Right lobe of liver (tissue), 6 donors: ENCODE data around the gene COL23A1. TPM values are rescaled to one million over a fixed set of nuclear protein-coding genes. Genes with fewer than 3 reads are reported as not detected.
A peak's percentile ranks its signal among the peaks of the same experiment; 100 is the strongest.

Experiments used
- ATAC-seq, 4 donors: fragments of 200-7000 bp; cut with Tn5 transposase; one replicate each; pipeline ENCODE4 v1.9.1; 2020; ENCODE audit warnings: mild to moderate bottlenecking in 4 of 4, moderate library complexity in 4 of 4
- DNase-seq, 3 donors: peaks; one replicate each; pipeline ENCODE4 v3.0.0-alpha.2; 2020
- H3K27ac ChIP-seq, 3 donors: fragments of 200-600 bp; one replicate each; pipeline ENCODE4 v1.8.0; 2022
- H3K27me3 ChIP-seq, 2 donors: fragments of 200-600 bp; one replicate each; pipeline ENCODE4 v1.8.0; 2022
- H3K36me3 ChIP-seq, 4 donors: fragments of 200-600 bp; sonication (generic) in 1 of 4; one replicate each; pipeline versions ENCODE4 v1.5.1 to v1.8.0; 2017 to 2022; ENCODE audit warnings: control low read depth in 1 of 4
- H3K4me1 ChIP-seq, 4 donors: fragments of 200-600 bp; sonication (generic) in 1 of 4; one replicate each; pipeline versions ENCODE4 v1.5.1 to v1.8.0; 2017 to 2022; ENCODE audit warnings: control low read depth in 1 of 4
- H3K4me3 ChIP-seq, 3 donors: fragments of 200-600 bp; one replicate each; pipeline ENCODE4 v1.8.0; 2022
- H3K9me3 ChIP-seq, 4 donors: fragments of 200-600 bp; sonication (generic) in 1 of 4; one replicate each; pipeline versions ENCODE4 v1.5.1 to v1.8.0; 2017 to 2022; ENCODE audit warnings: control low read depth in 1 of 4
- CTCF ChIP-seq, 4 donors: fragments of 200-600 bp in 3 of 4; fragments of 450-650 bp in 1 of 4; IDR thresholded peaks; one replicate each; pipeline versions ENCODE4 v1.5.1 to v1.8.0; 2016 to 2022; ENCODE audit warnings: antibody characterized with exemption in 4 of 4, mild to moderate bottlenecking in 2 of 4
- POLR2A ChIP-seq: fragments of 450-650 bp; IDR thresholded peaks from one replicate; pipeline ENCODE4 v1.6.1; 2017; ENCODE audit warnings: antibody characterized with exemption, mild to moderate bottlenecking
- WGBS: methylation state at CpG from one replicate; pipeline ENCODE4 v1.1.6; 2018; ENCODE audit warnings: low coverage, low lambda C conversion rate; ENCODE audit not compliant: insufficient coverage; ENCODE audit errors: missing lambda C conversion rate; 5-methylcytosine and 5-hydroxymethylcytosine counted together
- intact Hi-C, 2 donors: fragments of 100-400 bp; cut with DNase I; formaldehyde crosslinking; loops; one replicate each; pipeline versions ENCODE4 v1.11.2 to v1.14.1; 2022
- total RNA-seq, 6 experiments: library from RNA; depleted of rRNA in 2 of 6; stranded (reverse); fragments of >200 nt in 2 of 6; fragmentation: NEBNext Ultra II Directional in 3 of 6; extraction: Animal tissue kit (Norgen Biotek cat#: 25700) in 3 of 6; gene quantifications; one replicate each; pipeline versions ENCODE4 v1.1.0 to v1.2.4, GENCODE V29; 2016 to 2023
- donor health status: DM: no; HTN: yes; CAD: no.
- donor health status: DM: no; HTN: no; CAD: no.
- donor health status: DM: no; HTN: no; CAD: no.
- donor health status: DM: no; HTN: yes; CAD: no.
- donor health status: DM: no; HTN: yes; CAD: no.

Gene COL23A1
- total RNA-seq, 6 experiments from 2014 or later = 0.25 to 1.2 (median 0.50) TPM

- H3K27ac ChIP-seq = no peak overlapping the region
- peak in 1 of 3 donors; percentile 28 for DNase-seq
- no peak overlapping the region for H3K4me3 ChIP-seq
- peaks cover 0 to 12% (median 1%) of the 10 kb centered on the region in 4 donors for H3K4me1 ChIP-seq
- H3K36me3 ChIP-seq = no peaks in the 10 kb centered on the region
- no peaks in the 10 kb centered on the region for H3K27me3 ChIP-seq
- no peaks in the 10 kb centered on the region for H3K9me3 ChIP-seq
- TF ChIP-seq CTCF (IDR thresholded peaks at IDR 0.05) = no peak
- no peak for TF ChIP-seq POLR2A
- no peak for ATAC-seq
- 26% methylated on average over 3 of the region's 9 CpGs for WGBS
- intact Hi-C loops = no loop called here
Measured at GRCh38 chr5:178359738-178360137, 230.5 kb downstream of the COL23A1 start.

- 62% methylated on average over 5 of the region's 5 CpGs for WGBS
- ATAC-seq (no peak), DNase-seq (no peak)
- no peak for TF ChIP-seq POLR2A
- intact Hi-C loops = no loop called here
- peaks cover 0 to 12% (median 1%) of the 10 kb centered on the region in 4 donors for H3K4me1 ChIP-seq
- no peaks in the 10 kb centered on the region for H3K36me3 ChIP-seq
- H3K4me3 ChIP-seq = no peak overlapping the region
- no peaks in the 10 kb centered on the region for H3K27me3 ChIP-seq
- no peaks in the 10 kb centered on the region for H3K9me3 ChIP-seq
- H3K27ac ChIP-seq = no peak overlapping the region
Measured at GRCh38 chr5:178357678-178358077, 232.5 kb downstream of the COL23A1 start.

GRCh38 chr5:178357121-178357521 is 233.1 kb downstream of the COL23A1 start:
- intact Hi-C loops = no loop called here
- no peaks in the 10 kb centered on the region for H3K36me3 ChIP-seq
- H3K4me3 ChIP-seq = no peak overlapping the region
- whole genome bisulfite sequencing = 23% methylated on average over 6 of the region's 13 CpGs
- no peak overlapping the region for H3K27ac ChIP-seq
- TF ChIP-seq CTCF (IDR thresholded peaks at IDR 0.05) = no peak
- TF ChIP-seq POLR2A = no peak
- no peaks in the 10 kb centered on the region for H3K27me3 ChIP-seq
- DNase-seq (peak in 2 of 3 donors; percentile 41 to 47), ATAC-seq (peak; percentile 55 to 82 (median 66))
- no peaks in the 10 kb centered on the region for H3K9me3 ChIP-seq
- H3K4me1 ChIP-seq = peaks cover 0 to 12% (median 1%) of the 10 kb centered on the region in 4 donors

GRCh38 chr5:178356431-178356872 is 233.7 kb downstream of the COL23A1 start:
- no peaks in the 10 kb centered on the region for H3K36me3 ChIP-seq
- no peaks in the 10 kb centered on the region for H3K27me3 ChIP-seq
- 3% methylated on average over 8 of the region's 13 CpGs for WGBS
- DNase-seq = peak in 1 of 3 donors; percentile 54
- peaks cover 0 to 12% (median 1%) of the 10 kb centered on the region in 4 donors for H3K4me1 ChIP-seq
- H3K4me3 ChIP-seq = no peak overlapping the region
- no peak for TF ChIP-seq CTCF (IDR thresholded peaks at IDR 0.05)
- TF ChIP-seq POLR2A = no peak
- ATAC-seq = peak; percentile 48 to 58 (median 55)
- no peak overlapping the region for H3K27ac ChIP-seq
- intact Hi-C loops = no loop called here
- no peaks in the 10 kb centered on the region for H3K9me3 ChIP-seq

- no peak for TF ChIP-seq POLR2A
- TF ChIP-seq CTCF (IDR thresholded peaks at IDR 0.05) = no peak
- no peak for ATAC-seq
Measured at GRCh38 chr5:178355671-178356070, 234.5 kb downstream of the COL23A1 start.

More at GRCh38 chr5:178355671-178356070, 234.5 kb downstream of the COL23A1 start:
- peaks cover 0 to 12% (median 1%) of the 10 kb centered on the region in 4 donors for H3K4me1 ChIP-seq
- WGBS = 42% methylated on average over 7 of the region's 9 CpGs
- DNase-seq = peak in 1 of 3 donors; percentile 15
- no peaks in the 10 kb centered on the region for H3K9me3 ChIP-seq
- no peaks in the 10 kb centered on the region for H3K27me3 ChIP-seq
- intact Hi-C loops = no loop called here
- H3K36me3 ChIP-seq = no peaks in the 10 kb centered on the region
- no peak overlapping the region for H3K27ac ChIP-seq
- H3K4me3 ChIP-seq = no peak overlapping the region
